GM23338 (cell line): ENCODE measurements around the gene SARS1. TPM values are rescaled to one million over a fixed set of nuclear protein-coding genes. Genes with fewer than 3 reads are reported as not detected.

ENCODE experiments used
- ATAC-seq: fragments of 200-7000 bp; cut with Tn5 transposase; 3 replicates; pipeline ENCODE4 v1.9.1; 2020
- DNase-seq: peaks from one replicate; pipeline ENCODE4 v3.0.0-alpha.2; 2015; ENCODE audit warnings: low spot score
- H2AFZ ChIP-seq: fragments of 200-600 bp; sonication (generic); 2 replicates; pipeline ENCODE4 v1.8.0; 2016; ENCODE audit warnings: antibody characterized with exemption, mild to moderate bottlenecking, moderate library complexity
- H3F3A ChIP-seq: fragments of 200-600 bp; sonication (generic); replicated peaks from 2 replicates; pipeline ENCODE4 v1.8.0; 2017; ENCODE audit warnings: antibody characterized with exemption, mixed run types, low read depth
- H3K27ac ChIP-seq: fragments of 200-600 bp; sonication (generic); 2 replicates; pipeline ENCODE4 v1.6.1; 2016; ENCODE audit warnings: low read depth
- H3K27me3 ChIP-seq: fragments of 200-600 bp; sonication (generic); 2 replicates; pipeline ENCODE4 v1.8.0; 2016; ENCODE audit warnings: mild to moderate bottlenecking, mixed run types, moderate library complexity; ENCODE audit not compliant: insufficient read depth
- H3K36me3 ChIP-seq: fragments of 200-600 bp; sonication (generic); 2 replicates; pipeline ENCODE4 v1.8.0; 2016; ENCODE audit warnings: mild to moderate bottlenecking; ENCODE audit not compliant: insufficient read depth
- H3K4me1 ChIP-seq: fragments of 200-600 bp; sonication (generic); 2 replicates; pipeline ENCODE4 v1.8.0; 2016; ENCODE audit warnings: mild to moderate bottlenecking, moderate library complexity; ENCODE audit not compliant: insufficient read depth
- H3K4me2 ChIP-seq: fragments of 200-600 bp; sonication (generic); 2 replicates; pipeline ENCODE4 v1.7.1; 2017; ENCODE audit warnings: mixed run types
- H3K4me3 ChIP-seq: fragments of 200-600 bp; sonication (generic); 2 replicates; pipeline ENCODE4 v1.6.1; 2016; ENCODE audit warnings: mixed run types
- H3K79me2 ChIP-seq: fragments of 200-600 bp; sonication (generic); replicated peaks from 2 replicates; pipeline ENCODE4 v1.8.0; 2017; ENCODE audit warnings: mild to moderate bottlenecking; ENCODE audit not compliant: insufficient read depth
- H3K9me2 ChIP-seq: fragments of 200-600 bp; sonication (generic); 2 replicates; pipeline ENCODE4 v1.8.0; 2017; ENCODE audit not compliant: insufficient read depth
- H4K20me1 ChIP-seq: fragments of 200-600 bp; sonication (generic); replicated peaks from 2 replicates; pipeline ENCODE4 v1.8.0; 2017; ENCODE audit warnings: mild to moderate bottlenecking; ENCODE audit not compliant: insufficient read depth
- H3K27ac Mint-ChIP-seq: 2 replicates; pipeline ENCODE4 v1.8.0; 2020; ENCODE audit warnings: inconsistent platforms, mild to moderate bottlenecking, moderate library complexity, mixed read lengths
- H3K27me3 Mint-ChIP-seq: 3 replicates; pipeline ENCODE4 v1.8.0; 2022; ENCODE audit warnings: low read depth, mild to moderate bottlenecking, moderate library complexity, mixed read lengths, inconsistent platforms; ENCODE audit not compliant: insufficient read depth, poor library complexity
- H3K36me3 Mint-ChIP-seq: 3 replicates; pipeline ENCODE4 v1.8.0; 2021; ENCODE audit warnings: low read depth, mild to moderate bottlenecking, inconsistent platforms, moderate library complexity, mixed read lengths
- H3K4me1 Mint-ChIP-seq: 3 replicates; pipeline ENCODE4 v1.8.0; 2020; ENCODE audit warnings: mild to moderate bottlenecking, inconsistent platforms, mixed read lengths
- H3K4me3 Mint-ChIP-seq: 3 replicates; pipeline ENCODE4 v1.8.0; 2021; ENCODE audit warnings: moderate library complexity, mild to moderate bottlenecking, inconsistent platforms, mixed read lengths
- H3K9me3 Mint-ChIP-seq: 3 replicates; pipeline ENCODE4 v1.8.0; 2020; ENCODE audit warnings: moderate library complexity, mild to moderate bottlenecking, inconsistent platforms, mixed read lengths
- CREB1 ChIP-seq: fragments of 250-450 bp; sonication (Bioruptor Pico); IDR thresholded peaks from 2 replicates; pipeline ENCODE4 v1.5.0; 2020; ENCODE audit warnings: low read depth, mild to moderate bottlenecking, moderate library complexity
- EZH2 ChIP-seq: fragments of 200-600 bp; sonication (generic); IDR thresholded peaks from one replicate; pipeline ENCODE4 v1.8.0; 2017; ENCODE audit warnings: antibody characterized with exemption, mild to moderate bottlenecking, low read depth; ENCODE audit not compliant: unreplicated experiment
- EZH2phosphoT487 ChIP-seq: fragments of 200-600 bp; sonication (generic); IDR thresholded peaks from one replicate; pipeline ENCODE4 v1.8.1; 2018; ENCODE audit warnings: antibody characterized with exemption; ENCODE audit not compliant: unreplicated experiment
- JUNB ChIP-seq: IDR thresholded peaks from one replicate; pipeline ENCODE4 v1.6.1; 2016; ENCODE audit warnings: antibody characterized with exemption; ENCODE audit not compliant: unreplicated experiment
- NANOG ChIP-seq: IDR thresholded peaks from 2 replicates; pipeline ENCODE4 v1.6.1; 2016; ENCODE audit warnings: antibody characterized with exemption, borderline replicate concordance
- POLR2AphosphoS5 ChIP-seq: IDR thresholded peaks from 2 replicates; pipeline ENCODE4 v1.6.1; 2016; ENCODE audit warnings: antibody characterized with exemption, low read depth
- STAT1 ChIP-seq: IDR thresholded peaks from one replicate; pipeline ENCODE4 v1.6.1; 2016; ENCODE audit warnings: antibody characterized with exemption; ENCODE audit not compliant: unreplicated experiment
- ZNF114 ChIP-seq: fragments of 250-450 bp; sonication (Bioruptor Pico); IDR thresholded peaks from 2 replicates; pipeline ENCODE4 v1.5.0; 2020; ENCODE audit warnings: mild to moderate bottlenecking, moderate library complexity
- ZNF331 ChIP-seq: fragments of 250-450 bp; sonication (Bioruptor Pico); IDR thresholded peaks from 2 replicates; pipeline ENCODE4 v1.5.0; 2020; ENCODE audit warnings: low read depth, mild to moderate bottlenecking, moderate library complexity
- polyA plus RNA-seq: library from polyadenylated mRNA; unstranded; fragments of >200 nt; fragmentation: Nextera tagmentation; extraction: Ambion mirVana; gene quantifications from 2 replicates; pipeline ENCODE4 v1.2.1, GENCODE V29; 2016
- total RNA-seq: library from RNA; depleted of rRNA; stranded (reverse); fragments of >200 nt; shearing (Covaris generic); gene quantifications from 2 replicates; pipeline ENCODE4 v1.2.3, GENCODE V29; 2014
- TF ChIP-seq, protein P1 (sequence below): fragments of 250-450 bp; sonication (Bioruptor Pico); IDR thresholded peaks from 2 replicates; pipeline ENCODE4 v1.5.0; 2020; ENCODE audit warnings: mild to moderate bottlenecking, moderate library complexity
- TF ChIP-seq, protein P2 (sequence below): IDR thresholded peaks from 2 replicates; pipeline ENCODE4 v1.6.1; 2016; ENCODE audit warnings: antibody characterized with exemption
- TF ChIP-seq, protein P3 (sequence below): IDR thresholded peaks from one replicate; pipeline ENCODE4 v1.6.1; 2018; ENCODE audit warnings: antibody characterized with exemption; ENCODE audit not compliant: unreplicated experiment
- TF ChIP-seq, protein P4 (sequence below), 2 experiments: fragments of 200-600 bp in 1 of 2; sonication (generic) in 1 of 2; conservative IDR thresholded peaks; 2 replicates each; pipeline versions ENCODE4 v1.5.1 to v1.6.1; 2016 to 2017; ENCODE audit warnings: antibody characterized with exemption in 2 of 2, low read depth in 2 of 2, mild to moderate bottlenecking in 2 of 2, moderate library complexity in 1 of 2

The SARS1 gene
- total and polyA plus RNA-seq, 2 experiments from 2014 or later, result 141 to 166 TPM

DNA sequence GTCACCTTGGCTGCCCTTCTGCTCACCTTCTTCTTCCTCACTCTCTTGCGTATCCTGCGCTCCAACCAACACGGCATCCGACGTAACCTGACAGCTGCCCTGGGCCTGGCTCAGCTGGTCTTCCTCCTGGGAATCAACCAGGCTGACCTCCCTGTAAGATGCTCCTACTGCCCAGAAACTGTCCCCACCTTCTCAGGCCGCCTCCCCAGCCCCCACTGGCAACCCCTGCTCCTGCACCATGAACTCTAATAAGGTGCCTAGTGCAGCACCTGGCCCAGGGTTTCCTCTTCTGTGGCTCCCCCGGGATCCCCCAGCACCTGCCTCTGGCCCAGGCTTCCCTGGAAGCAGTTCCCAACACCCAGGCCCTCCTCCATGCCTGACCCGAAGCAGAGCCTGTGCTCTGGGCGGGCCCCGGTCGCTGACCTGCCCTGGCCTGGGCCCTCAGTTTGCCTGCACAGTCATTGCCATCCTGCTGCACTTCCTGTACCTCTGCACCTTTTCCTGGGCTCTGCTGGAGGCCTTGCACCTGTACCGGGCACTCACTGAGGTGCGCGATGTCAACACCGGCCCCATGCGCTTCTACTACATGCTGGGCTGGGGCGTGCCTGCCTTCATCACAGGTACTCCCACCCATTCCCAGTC is 56.4 kb downstream of the SARS1 start:
- H3K27ac ChIP-seq, result no peak overlapping the region
- no peaks in the 10 kb centered on the region for H3K27me3 ChIP-seq
- H4K20me1 ChIP-seq, result no peaks in the 10 kb centered on the region
- ATAC-seq (no peak), DNase-seq (no peak)
- peaks cover 13% of the 10 kb centered on the region for H3K4me1 Mint-ChIP-seq
- H3K79me2 ChIP-seq, result no peaks in the 10 kb centered on the region
- H3K27me3 Mint-ChIP-seq, result peaks cover 7% of the 10 kb centered on the region
- H3K4me3 Mint-ChIP-seq, result no peak overlapping the region
- H3K27ac Mint-ChIP-seq, result no peak overlapping the region
- H3K36me3 Mint-ChIP-seq, result peaks cover 18% of the 10 kb centered on the region
- H3K9me2 ChIP-seq, result no peaks in the 10 kb centered on the region
- no peak overlapping the region for H2AFZ ChIP-seq
- H3K4me3 ChIP-seq, result no peak overlapping the region
- H3K9me3 Mint-ChIP-seq, result no peaks in the 10 kb centered on the region; the same call in 2 of the 3 replicates
- no peak overlapping the region for H3K4me2 ChIP-seq
- peaks cover 12% of the 10 kb centered on the region for H3K4me1 ChIP-seq
- peaks cover 3% of the 10 kb centered on the region; the same call in 1 of the 2 replicates for H3F3A ChIP-seq
- TF ChIP-seq, protein P1, sequence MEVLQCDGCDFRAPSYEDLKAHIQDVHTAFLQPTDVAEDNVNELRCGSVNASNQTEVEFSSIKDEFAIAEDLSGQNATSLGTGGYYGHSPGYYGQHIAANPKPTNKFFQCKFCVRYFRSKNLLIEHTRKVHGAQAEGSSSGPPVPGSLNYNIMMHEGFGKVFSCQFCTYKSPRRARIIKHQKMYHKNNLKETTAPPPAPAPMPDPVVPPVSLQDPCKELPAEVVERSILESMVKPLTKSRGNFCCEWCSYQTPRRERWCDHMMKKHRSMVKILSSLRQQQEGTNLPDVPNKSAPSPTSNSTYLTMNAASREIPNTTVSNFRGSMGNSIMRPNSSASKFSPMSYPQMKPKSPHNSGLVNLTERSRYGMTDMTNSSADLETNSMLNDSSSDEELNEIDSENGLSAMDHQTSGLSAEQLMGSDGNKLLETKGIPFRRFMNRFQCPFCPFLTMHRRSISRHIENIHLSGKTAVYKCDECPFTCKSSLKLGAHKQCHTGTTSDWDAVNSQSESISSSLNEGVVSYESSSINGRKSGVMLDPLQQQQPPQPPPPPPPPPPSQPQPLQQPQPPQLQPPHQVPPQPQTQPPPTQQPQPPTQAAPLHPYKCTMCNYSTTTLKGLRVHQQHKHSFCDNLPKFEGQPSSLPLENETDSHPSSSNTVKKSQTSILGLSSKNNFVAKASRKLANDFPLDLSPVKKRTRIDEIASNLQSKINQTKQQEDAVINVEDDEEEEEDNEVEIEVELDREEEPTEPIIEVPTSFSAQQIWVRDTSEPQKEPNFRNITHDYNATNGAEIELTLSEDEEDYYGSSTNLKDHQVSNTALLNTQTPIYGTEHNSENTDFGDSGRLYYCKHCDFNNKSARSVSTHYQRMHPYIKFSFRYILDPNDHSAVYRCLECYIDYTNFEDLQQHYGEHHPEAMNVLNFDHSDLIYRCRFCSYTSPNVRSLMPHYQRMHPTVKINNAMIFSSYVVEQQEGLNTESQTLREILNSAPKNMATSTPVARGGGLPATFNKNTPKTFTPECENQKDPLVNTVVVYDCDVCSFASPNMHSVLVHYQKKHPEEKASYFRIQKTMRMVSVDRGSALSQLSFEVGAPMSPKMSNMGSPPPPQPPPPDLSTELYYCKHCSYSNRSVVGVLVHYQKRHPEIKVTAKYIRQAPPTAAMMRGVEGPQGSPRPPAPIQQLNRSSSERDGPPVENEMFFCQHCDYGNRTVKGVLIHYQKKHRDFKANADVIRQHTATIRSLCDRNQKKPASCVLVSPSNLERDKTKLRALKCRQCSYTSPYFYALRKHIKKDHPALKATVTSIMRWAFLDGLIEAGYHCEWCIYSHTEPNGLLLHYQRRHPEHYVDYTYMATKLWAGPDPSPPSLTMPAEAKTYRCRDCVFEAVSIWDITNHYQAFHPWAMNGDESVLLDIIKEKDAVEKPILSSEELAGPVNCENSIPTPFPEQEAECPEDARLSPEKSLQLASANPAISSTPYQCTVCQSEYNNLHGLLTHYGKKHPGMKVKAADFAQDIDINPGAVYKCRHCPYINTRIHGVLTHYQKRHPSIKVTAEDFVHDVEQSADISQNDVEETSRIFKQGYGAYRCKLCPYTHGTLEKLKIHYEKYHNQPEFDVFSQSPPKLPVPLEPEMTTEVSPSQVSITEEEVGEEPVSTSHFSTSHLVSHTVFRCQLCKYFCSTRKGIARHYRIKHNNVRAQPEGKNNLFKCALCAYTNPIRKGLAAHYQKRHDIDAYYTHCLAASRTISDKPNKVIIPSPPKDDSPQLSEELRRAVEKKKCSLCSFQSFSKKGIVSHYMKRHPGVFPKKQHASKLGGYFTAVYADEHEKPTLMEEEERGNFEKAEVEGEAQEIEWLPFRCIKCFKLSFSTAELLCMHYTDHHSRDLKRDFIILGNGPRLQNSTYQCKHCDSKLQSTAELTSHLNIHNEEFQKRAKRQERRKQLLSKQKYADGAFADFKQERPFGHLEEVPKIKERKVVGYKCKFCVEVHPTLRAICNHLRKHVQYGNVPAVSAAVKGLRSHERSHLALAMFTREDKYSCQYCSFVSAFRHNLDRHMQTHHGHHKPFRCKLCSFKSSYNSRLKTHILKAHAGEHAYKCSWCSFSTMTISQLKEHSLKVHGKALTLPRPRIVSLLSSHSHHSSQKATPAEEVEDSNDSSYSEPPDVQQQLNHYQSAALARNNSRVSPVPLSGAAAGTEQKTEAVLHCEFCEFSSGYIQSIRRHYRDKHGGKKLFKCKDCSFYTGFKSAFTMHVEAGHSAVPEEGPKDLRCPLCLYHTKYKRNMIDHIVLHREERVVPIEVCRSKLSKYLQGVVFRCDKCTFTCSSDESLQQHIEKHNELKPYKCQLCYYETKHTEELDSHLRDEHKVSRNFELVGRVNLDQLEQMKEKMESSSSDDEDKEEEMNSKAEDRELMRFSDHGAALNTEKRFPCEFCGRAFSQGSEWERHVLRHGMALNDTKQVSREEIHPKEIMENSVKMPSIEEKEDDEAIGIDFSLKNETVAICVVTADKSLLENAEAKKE (CRISPR knock-in tag), result no peak
- TF ChIP-seq, protein P2, sequence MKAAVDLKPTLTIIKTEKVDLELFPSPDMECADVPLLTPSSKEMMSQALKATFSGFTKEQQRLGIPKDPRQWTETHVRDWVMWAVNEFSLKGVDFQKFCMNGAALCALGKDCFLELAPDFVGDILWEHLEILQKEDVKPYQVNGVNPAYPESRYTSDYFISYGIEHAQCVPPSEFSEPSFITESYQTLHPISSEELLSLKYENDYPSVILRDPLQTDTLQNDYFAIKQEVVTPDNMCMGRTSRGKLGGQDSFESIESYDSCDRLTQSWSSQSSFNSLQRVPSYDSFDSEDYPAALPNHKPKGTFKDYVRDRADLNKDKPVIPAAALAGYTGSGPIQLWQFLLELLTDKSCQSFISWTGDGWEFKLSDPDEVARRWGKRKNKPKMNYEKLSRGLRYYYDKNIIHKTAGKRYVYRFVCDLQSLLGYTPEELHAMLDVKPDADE, result no peak
- TF ChIP-seq, protein P3, sequence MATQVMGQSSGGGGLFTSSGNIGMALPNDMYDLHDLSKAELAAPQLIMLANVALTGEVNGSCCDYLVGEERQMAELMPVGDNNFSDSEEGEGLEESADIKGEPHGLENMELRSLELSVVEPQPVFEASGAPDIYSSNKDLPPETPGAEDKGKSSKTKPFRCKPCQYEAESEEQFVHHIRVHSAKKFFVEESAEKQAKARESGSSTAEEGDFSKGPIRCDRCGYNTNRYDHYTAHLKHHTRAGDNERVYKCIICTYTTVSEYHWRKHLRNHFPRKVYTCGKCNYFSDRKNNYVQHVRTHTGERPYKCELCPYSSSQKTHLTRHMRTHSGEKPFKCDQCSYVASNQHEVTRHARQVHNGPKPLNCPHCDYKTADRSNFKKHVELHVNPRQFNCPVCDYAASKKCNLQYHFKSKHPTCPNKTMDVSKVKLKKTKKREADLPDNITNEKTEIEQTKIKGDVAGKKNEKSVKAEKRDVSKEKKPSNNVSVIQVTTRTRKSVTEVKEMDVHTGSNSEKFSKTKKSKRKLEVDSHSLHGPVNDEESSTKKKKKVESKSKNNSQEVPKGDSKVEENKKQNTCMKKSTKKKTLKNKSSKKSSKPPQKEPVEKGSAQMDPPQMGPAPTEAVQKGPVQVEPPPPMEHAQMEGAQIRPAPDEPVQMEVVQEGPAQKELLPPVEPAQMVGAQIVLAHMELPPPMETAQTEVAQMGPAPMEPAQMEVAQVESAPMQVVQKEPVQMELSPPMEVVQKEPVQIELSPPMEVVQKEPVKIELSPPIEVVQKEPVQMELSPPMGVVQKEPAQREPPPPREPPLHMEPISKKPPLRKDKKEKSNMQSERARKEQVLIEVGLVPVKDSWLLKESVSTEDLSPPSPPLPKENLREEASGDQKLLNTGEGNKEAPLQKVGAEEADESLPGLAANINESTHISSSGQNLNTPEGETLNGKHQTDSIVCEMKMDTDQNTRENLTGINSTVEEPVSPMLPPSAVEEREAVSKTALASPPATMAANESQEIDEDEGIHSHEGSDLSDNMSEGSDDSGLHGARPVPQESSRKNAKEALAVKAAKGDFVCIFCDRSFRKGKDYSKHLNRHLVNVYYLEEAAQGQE, result no peak
- no peak for TF ChIP-seq POLR2AphosphoS5
- TF ChIP-seq EZH2phosphoT487, result no peak
- no peak for TF ChIP-seq CREB1 (CRISPR knock-in tag)
- no peak for TF ChIP-seq EZH2
- no peak for TF ChIP-seq ZNF114 (CRISPR knock-in tag)
- TF ChIP-seq, protein P4, sequence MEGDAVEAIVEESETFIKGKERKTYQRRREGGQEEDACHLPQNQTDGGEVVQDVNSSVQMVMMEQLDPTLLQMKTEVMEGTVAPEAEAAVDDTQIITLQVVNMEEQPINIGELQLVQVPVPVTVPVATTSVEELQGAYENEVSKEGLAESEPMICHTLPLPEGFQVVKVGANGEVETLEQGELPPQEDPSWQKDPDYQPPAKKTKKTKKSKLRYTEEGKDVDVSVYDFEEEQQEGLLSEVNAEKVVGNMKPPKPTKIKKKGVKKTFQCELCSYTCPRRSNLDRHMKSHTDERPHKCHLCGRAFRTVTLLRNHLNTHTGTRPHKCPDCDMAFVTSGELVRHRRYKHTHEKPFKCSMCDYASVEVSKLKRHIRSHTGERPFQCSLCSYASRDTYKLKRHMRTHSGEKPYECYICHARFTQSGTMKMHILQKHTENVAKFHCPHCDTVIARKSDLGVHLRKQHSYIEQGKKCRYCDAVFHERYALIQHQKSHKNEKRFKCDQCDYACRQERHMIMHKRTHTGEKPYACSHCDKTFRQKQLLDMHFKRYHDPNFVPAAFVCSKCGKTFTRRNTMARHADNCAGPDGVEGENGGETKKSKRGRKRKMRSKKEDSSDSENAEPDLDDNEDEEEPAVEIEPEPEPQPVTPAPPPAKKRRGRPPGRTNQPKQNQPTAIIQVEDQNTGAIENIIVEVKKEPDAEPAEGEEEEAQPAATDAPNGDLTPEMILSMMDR (conservative IDR thresholded peaks at IDR 0.05; ENCODE audit: low read depth in 2 of 2), result no peak
- no peak for TF ChIP-seq ZNF331
- TF ChIP-seq NANOG, result no peak
- no peak for TF ChIP-seq JUNB
- TF ChIP-seq STAT1, result no peak
- no peaks in the 10 kb centered on the region for H3K36me3 ChIP-seq
